Uterus (tissue), 2 donors: ENCODE measurements around the gene CYP2W1.

Source experiments
- POLR2A ChIP-seq, 2 donors: fragments of 450-650 bp; IDR thresholded peaks; one replicate each; pipeline ENCODE4 v1.6.1; 2016; ENCODE audit warnings: antibody characterized with exemption in 2 of 2, mild to moderate bottlenecking in 1 of 2, moderate library complexity in 1 of 2
- TF ChIP-seq, protein P1 (sequence below), 4 experiments: fragments of 200-600 bp in 2 of 4; fragments of 450-650 bp in 2 of 4; sonication (generic) in 2 of 4; IDR thresholded peaks; one replicate each; pipeline ENCODE4 v1.5.1; 2016 to 2019; ENCODE audit warnings: antibody characterized with exemption in 4 of 4, mild to moderate bottlenecking in 2 of 4, moderate library complexity in 1 of 4

DNA sequence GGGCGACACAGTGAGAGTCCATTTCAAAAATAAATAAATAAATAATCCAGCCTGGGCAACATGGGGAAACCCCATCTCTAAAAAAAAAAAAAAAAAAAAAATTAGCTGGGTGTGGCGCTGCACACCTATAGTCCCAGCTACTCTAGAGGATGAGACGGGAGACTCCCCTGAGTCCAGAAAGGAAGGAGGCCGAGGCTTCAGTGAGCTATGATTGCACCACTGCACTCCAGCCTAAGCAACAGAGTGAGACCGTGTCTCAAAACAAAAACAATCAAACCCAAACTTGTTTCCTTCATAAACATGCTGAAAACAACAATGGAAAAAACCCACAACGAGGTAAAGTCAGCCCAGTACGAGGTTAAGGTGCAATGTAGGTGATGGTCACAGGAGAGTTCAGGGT is 8.8 kb upstream of the CYP2W1 start:
- TF ChIP-seq, protein P1, sequence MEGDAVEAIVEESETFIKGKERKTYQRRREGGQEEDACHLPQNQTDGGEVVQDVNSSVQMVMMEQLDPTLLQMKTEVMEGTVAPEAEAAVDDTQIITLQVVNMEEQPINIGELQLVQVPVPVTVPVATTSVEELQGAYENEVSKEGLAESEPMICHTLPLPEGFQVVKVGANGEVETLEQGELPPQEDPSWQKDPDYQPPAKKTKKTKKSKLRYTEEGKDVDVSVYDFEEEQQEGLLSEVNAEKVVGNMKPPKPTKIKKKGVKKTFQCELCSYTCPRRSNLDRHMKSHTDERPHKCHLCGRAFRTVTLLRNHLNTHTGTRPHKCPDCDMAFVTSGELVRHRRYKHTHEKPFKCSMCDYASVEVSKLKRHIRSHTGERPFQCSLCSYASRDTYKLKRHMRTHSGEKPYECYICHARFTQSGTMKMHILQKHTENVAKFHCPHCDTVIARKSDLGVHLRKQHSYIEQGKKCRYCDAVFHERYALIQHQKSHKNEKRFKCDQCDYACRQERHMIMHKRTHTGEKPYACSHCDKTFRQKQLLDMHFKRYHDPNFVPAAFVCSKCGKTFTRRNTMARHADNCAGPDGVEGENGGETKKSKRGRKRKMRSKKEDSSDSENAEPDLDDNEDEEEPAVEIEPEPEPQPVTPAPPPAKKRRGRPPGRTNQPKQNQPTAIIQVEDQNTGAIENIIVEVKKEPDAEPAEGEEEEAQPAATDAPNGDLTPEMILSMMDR (IDR thresholded peaks at IDR 0.05): no peak
- TF ChIP-seq POLR2A (IDR thresholded peaks at IDR 0.05): no peak
